Measurements from ENCODE around the gene SMYD2. TPM values are rescaled to one million over a fixed set of nuclear protein-coding genes. Genes with fewer than 3 reads are reported as not detected.
"Not testable (repeated sequence)": the region's sequence is repeated elsewhere in the genome, so short reads cannot be mapped to it uniquely, and the experiment has no call there.

SMYD2 gene
- total RNA-seq, 2 donors from 2014 or later: 21.8 to 23.0 TPM

GRCh38 chr1:214271995-214272731 lies 8.8 kb upstream of the SMYD2 start:
- H3K36me3 ChIP-seq: no peaks in the 10 kb centered on the region
- no peak for TF ChIP-seq CTCF (IDR thresholded peaks at IDR 0.05)
- intact Hi-C loops (cut with DNase I): no loop called here

GRCh38 chr1:214272964-214273533 lies 7.9 kb upstream of the SMYD2 start:
- intact Hi-C loops (cut with DNase I): no loop called here
- H3K4me1 ChIP-seq: no peaks in the 10 kb centered on the region
- no peaks in the 10 kb centered on the region for H3K27me3 ChIP-seq
- no peak overlapping the region for H3K4me3 ChIP-seq
- no peaks in the 10 kb centered on the region for H3K9me3 ChIP-seq
- no peak overlapping the region for H3K9ac ChIP-seq (ENCODE audit: low read depth in 2 of 2, low read length in 2 of 2)
- no peak for TF ChIP-seq CTCF (IDR thresholded peaks at IDR 0.05)
- H3K27ac ChIP-seq: no peak overlapping the region
- DNase-seq: no peak
- H3K36me3 ChIP-seq: no peaks in the 10 kb centered on the region

More at GRCh38 chr1:214271995-214272731, 8.8 kb upstream of the SMYD2 start:
- Histone ChIP-seq H3K27ac (no peak overlapping the region), H3K9me3 (no peaks in the 10 kb centered on the region), H3K9ac (ENCODE audit: low read depth in 2 of 2, low read length in 2 of 2) (no peak overlapping the region), H3K4me1 (no peaks in the 10 kb centered on the region), H3K4me3 (no peak overlapping the region), H3K27me3 (no peaks in the 10 kb centered on the region)
- no peak for DNase-seq

- H3K27me3 ChIP-seq; H3K36me3 ChIP-seq; intact Hi-C loops (cut with DNase I); DNase-seq; H3K4me1 ChIP-seq; H3K9ac ChIP-seq (ENCODE audit: low read depth in 2 of 2, low read length in 2 of 2); H3K4me3 ChIP-seq; H3K27ac ChIP-seq; H3K9me3 ChIP-seq: not testable (repeated sequence)
Observed at GRCh38 chr1:214275700-214276099, 5.3 kb upstream of the SMYD2 start.

- H3K36me3 ChIP-seq: no peaks in the 10 kb centered on the region
- H3K4me3 ChIP-seq: no peak overlapping the region
- no peak overlapping the region for H3K27ac ChIP-seq
- no peak for TF ChIP-seq CTCF (IDR thresholded peaks at IDR 0.05)
- H3K27me3 ChIP-seq: no peaks in the 10 kb centered on the region
- no peak for DNase-seq
- no peaks in the 10 kb centered on the region for H3K4me1 ChIP-seq
- H3K9me3 ChIP-seq: no peaks in the 10 kb centered on the region
- H3K9ac ChIP-seq (ENCODE audit: low read depth in 2 of 2, low read length in 2 of 2): no peak overlapping the region
- intact Hi-C loops (cut with DNase I): no loop called here
Observed at GRCh38 chr1:214276786-214277185, 4.2 kb upstream of the SMYD2 start.

- H3K27ac ChIP-seq: no peak overlapping the region
- no peak overlapping the region for H3K9ac ChIP-seq (ENCODE audit: low read depth in 2 of 2, low read length in 2 of 2)
- no peaks in the 10 kb centered on the region for H3K27me3 ChIP-seq
- peaks cover 9% of the 10 kb centered on the region for H3K4me1 ChIP-seq
- no peak for TF ChIP-seq CTCF (IDR thresholded peaks at IDR 0.05)
- no peaks in the 10 kb centered on the region for H3K9me3 ChIP-seq
- intact Hi-C loops (cut with DNase I): no loop called here
- DNase-seq: no peak
- H3K4me3 ChIP-seq: no peak overlapping the region
- no peaks in the 10 kb centered on the region for H3K36me3 ChIP-seq
Observed at GRCh38 chr1:214277704-214278635, 3.0 kb upstream of the SMYD2 start.
